K562 (cell line): ENCODE data around the gene DYNLT2. TPM values are rescaled to one million over a fixed set of nuclear protein-coding genes. Genes with fewer than 3 reads are reported as not detected.

ENCODE experiments used
- CBX2 ChIP-seq: fragments of 200-600 bp; sonication (generic); IDR thresholded peaks from one replicate; pipeline ENCODE4 v1.6.1; 2012; ENCODE audit warnings: mild to moderate bottlenecking, low read length, inconsistent platforms; ENCODE audit not compliant: insufficient read depth, poor library complexity, severe bottlenecking
- CHD2 ChIP-seq: IDR thresholded peaks from 2 replicates; pipeline ENCODE4 v1.6.1; 2011; ENCODE audit warnings: low read depth, low read length
- CTBP1 ChIP-seq: fragments of 450-650 bp; IDR thresholded peaks from 2 replicates; pipeline ENCODE4 v1.6.1; 2016; ENCODE audit warnings: borderline replicate concordance
- FUS ChIP-seq: fragments of 200-400 bp; formaldehyde crosslinking; optimal IDR thresholded peaks from 2 replicates; pipeline ENCODE3; 2017; ENCODE audit warnings: low read depth, low read length
- HMGN3 ChIP-seq: IDR thresholded peaks from 2 replicates; pipeline ENCODE4 v1.6.1; 2011; ENCODE audit warnings: borderline replicate concordance, low read depth, mild to moderate bottlenecking, mixed read lengths, low read length; ENCODE audit not compliant: insufficient read length; ENCODE audit errors: extremely low read depth
- HOMEZ ChIP-seq: fragments of 250-450 bp; sonication (Bioruptor Pico); IDR thresholded peaks from 2 replicates; pipeline ENCODE4 v1.4.0; 2020; ENCODE audit warnings: mild to moderate bottlenecking, moderate library complexity
- JUND ChIP-seq, 2 experiments: IDR thresholded peaks; 2 replicates in 1 of 2; 3 replicates in 1 of 2; pipeline ENCODE4 v1.6.1; 2011; ENCODE audit warnings: borderline replicate concordance in 2 of 2, low read depth in 2 of 2, low read length in 2 of 2, improper control_type of control experiment in 1 of 2, missing biosample characterization in 1 of 2, missing genetic modification characterization in 1 of 2, missing genetic modification reagents in 1 of 2
- LCOR ChIP-seq: sonication (generic); formaldehyde crosslinking; IDR thresholded peaks from 2 replicates; pipeline ENCODE4 v1.8.0; 2022; ENCODE audit warnings: mild to moderate bottlenecking, missing genetic modification reagents
- MLLT1 ChIP-seq, 2 experiments: fragments of 450-650 bp; IDR thresholded peaks; 2 replicates each; pipeline ENCODE4 v1.6.1; 2016
- MYBL2 ChIP-seq, 2 experiments: fragments of 450-650 bp in 1 of 2; sonication (generic) in 1 of 2; formaldehyde crosslinking in 1 of 2; IDR thresholded peaks; 2 replicates each; pipeline versions ENCODE4 v1.6.1 to v1.8.1; 2017 to 2022; ENCODE audit warnings: borderline replicate concordance in 1 of 2, inconsistent platforms in 1 of 2, low read depth in 1 of 2, mild to moderate bottlenecking in 1 of 2, missing genetic modification reagents in 1 of 2, moderate library complexity in 1 of 2
- NRF1 ChIP-seq, 2 experiments: fragments of 450-650 bp; IDR thresholded peaks in 1 of 2; conservative IDR thresholded peaks in 1 of 2; 2 replicates each; pipeline ENCODE4 v1.6.1; 2014; ENCODE audit warnings: mild to moderate bottlenecking in 2 of 2
- PHF8 ChIP-seq: fragments of 200-600 bp; sonication (generic); IDR thresholded peaks from 2 replicates; pipeline ENCODE4 v1.6.1; 2012; ENCODE audit warnings: mixed run types, mild to moderate bottlenecking, inconsistent platforms, low read length, moderate library complexity, borderline replicate concordance
- SIN3A ChIP-seq, 2 experiments: fragments of 150-350 bp in 1 of 2; IDR thresholded peaks; 2 replicates each; pipeline ENCODE4 v1.6.1; 2011 to 2016; ENCODE audit warnings: borderline replicate concordance in 2 of 2, low read depth in 2 of 2, low read length in 2 of 2, mild to moderate bottlenecking in 2 of 2, moderate library complexity in 2 of 2; ENCODE audit not compliant: control insufficient read depth in 1 of 2
- THRAP3 ChIP-seq: fragments of 450-650 bp; IDR thresholded peaks from 2 replicates; pipeline ENCODE4 v1.6.1; 2016; ENCODE audit warnings: mild to moderate bottlenecking, inconsistent platforms, borderline replicate concordance
- ZNF239 ChIP-seq: fragments of 250-450 bp; sonication (Bioruptor Pico); IDR thresholded peaks from 2 replicates; pipeline ENCODE4 v1.4.0; 2020; ENCODE audit warnings: mild to moderate bottlenecking
- ZNF277 ChIP-seq: fragments of 250-450 bp; sonication (Bioruptor Pico); IDR thresholded peaks from 2 replicates; pipeline ENCODE4 v1.8.0; 2022; ENCODE audit warnings: inconsistent platforms, mild to moderate bottlenecking, moderate library complexity, borderline replicate concordance
- ZNF354B ChIP-seq: fragments of 250-450 bp; sonication (Bioruptor Pico); IDR thresholded peaks from 2 replicates; pipeline ENCODE4 v1.4.0; 2020
- ZNF384 ChIP-seq: IDR thresholded peaks from 2 replicates; pipeline ENCODE4 v1.6.1; 2012; ENCODE audit warnings: low read depth, low read length, improper control_type of control experiment
- ZNF639 ChIP-seq, 2 experiments: fragments of 200-800 bp in 1 of 2; sonication (Bioruptor generic) in 1 of 2; sonication (generic) in 1 of 2; formaldehyde crosslinking in 1 of 2; IDR thresholded peaks in 1 of 2; conservative IDR thresholded peaks in 1 of 2; 2 replicates each; pipeline versions ENCODE4 v1.5.0 to v1.6.1; 2016 to 2020; ENCODE audit warnings: missing compliant biosample characterization in 1 of 2, missing genetic modification characterization in 1 of 2, missing genetic modification reagents in 1 of 2
- polyA plus RNA-seq, 8 experiments: library from polyadenylated mRNA; depleted of rRNA in 4 of 8; stranded (reverse) in 5 of 8; unstranded in 3 of 8; fragments of >200 nt; fragmentation: Nextera tagmentation in 2 of 8; fragmentation: Illumina TruSeq in 1 of 8; extraction: Ambion mirVana in 2 of 8; extraction: Trizol in 1 of 8; gene quantifications; 2 replicates each; pipeline versions ENCODE4 v1.2.1 to v1.2.3, GENCODE V29; 2011 to 2014; ENCODE audit warnings: inconsistent platforms in 1 of 8, missing spikeins in 1 of 8
- total RNA-seq, 7 experiments: library from RNA; depleted of rRNA in 6 of 7; stranded (reverse); fragments of >200 nt in 6 of 7; fragmentation: Illumina TruSeq in 2 of 7; extraction: Trizol in 2 of 7; gene quantifications; 2 replicates each; pipeline versions ENCODE4 v1.2.1 to v1.2.3, GENCODE V29; 2011 to 2021; ENCODE audit warnings: low replicate concordance in 1 of 7

DYNLT2 gene
- total and polyA plus RNA-seq, 9 of the 15 experiments (the other 6 are each of a cell fraction or from before 2014, with no cell fraction given), result 2.0 to 12.8 (median 6.3) TPM

- no peak for TF ChIP-seq ZNF354B (CRISPR knock-in tag)
- TF ChIP-seq HMGN3, result peak; percentile 77
- peak; percentile 90 for TF ChIP-seq CHD2
- TF ChIP-seq MLLT1 (IDR thresholded peaks at IDR 0.05), result peak; percentile 72 to 93; a peak in 2 of 4 replicates
- TF ChIP-seq ZNF384, result 0 out of 2 replicates have a peak, but pooled peaks have one; percentile 20
- TF ChIP-seq LCOR (CRISPR knock-in tag), result peak; percentile 80
- no peak for TF ChIP-seq THRAP3
- peak; percentile 65 to 76; a peak in 3 of 4 replicates for TF ChIP-seq SIN3A (IDR thresholded peaks at IDR 0.05; ENCODE audit: borderline replicate concordance in 2 of 2, control insufficient read depth in 1 of 2, low read depth in 2 of 2, low read length in 2 of 2)
- TF ChIP-seq ZNF639 (CRISPR knock-in tag; conservative IDR thresholded peaks at IDR 0.05 in 1 of 2, IDR thresholded peaks at IDR 0.05 in 1 of 2), result peak in 1 of 2 experiments; percentile 96; a peak in 3 of 4 replicates
- TF ChIP-seq ZNF239 (CRISPR knock-in tag), result no peak
- TF ChIP-seq ZNF277 (CRISPR knock-in tag), result no peak
- peak; percentile 59 for TF ChIP-seq JUND (IDR thresholded peaks at IDR 0.05; ENCODE audit: borderline replicate concordance, low read depth, low read length)
- peak; percentile 3; the same call in 1 of the 3 replicates for TF ChIP-seq JUND (tag; IDR thresholded peaks at IDR 0.05; ENCODE audit: borderline replicate concordance, low read depth, low read length)
- peak; percentile 89 for TF ChIP-seq CTBP1
- TF ChIP-seq MYBL2 (IDR thresholded peaks at IDR 0.05; ENCODE audit: low read depth), result no peak
- TF ChIP-seq MYBL2 (CRISPR knock-in tag; IDR thresholded peaks at IDR 0.05; ENCODE audit: borderline replicate concordance), result no peak
- TF ChIP-seq CBX2, result no peak
- no peak for TF ChIP-seq HOMEZ (CRISPR knock-in tag)
- peak; percentile 89 to 91 for TF ChIP-seq NRF1 (conservative IDR thresholded peaks at IDR 0.05 in 1 of 2, IDR thresholded peaks at IDR 0.05 in 1 of 2)
- peak; percentile 88 for TF ChIP-seq FUS
- peak; percentile 99 for TF ChIP-seq PHF8
These were observed at the start of gene DYNLT2, which contains the start of gene ERMARD (continued) for GRCh38 chr6:169751242-169752073.
